ENCODE measurements around the gene TRAPPC10. TPM values are rescaled to one million over a fixed set of nuclear protein-coding genes. Genes with fewer than 3 reads are reported as not detected.
A peak's percentile ranks its signal among the peaks of the same experiment; 100 is the strongest.

TRAPPC10 gene
- total RNA-seq, 4 donors from 2014 or later: 27.7 to 53.8 (median 38.4) TPM

DNA sequence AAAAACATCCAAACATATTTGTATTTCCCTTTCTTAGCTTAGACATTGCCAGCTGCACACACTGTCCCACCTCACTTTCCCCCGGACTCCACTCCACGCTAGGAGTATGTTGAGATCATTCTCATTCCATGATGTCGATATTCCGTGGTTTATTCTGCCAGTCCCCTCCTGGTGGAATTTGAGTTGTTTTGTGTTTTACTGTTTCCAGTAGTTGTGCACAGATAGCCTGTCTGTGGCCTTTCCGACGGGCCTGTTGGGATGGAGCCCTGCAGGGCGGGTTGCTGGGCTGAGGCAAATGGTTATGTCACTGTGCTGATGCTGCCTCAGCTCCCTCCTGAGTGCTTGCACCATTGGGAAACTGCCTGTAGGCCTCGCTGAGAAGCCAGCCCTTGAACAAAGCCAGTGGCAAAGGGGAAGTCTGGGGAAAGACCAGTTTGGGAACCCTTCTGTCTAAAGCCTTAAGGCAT is 12.8 kb downstream of the TRAPPC10 start:
- WGBS, 2 donors: 21% methylated on average over 8 of the region's 8 CpGs
- Histone ChIP-seq H3K27ac (peak overlapping the region in 3 of 4 donors; percentile 61 to 79 (median 78)), H3K4me1 (peaks cover 0 to 50% (median 25%) of the 10 kb centered on the region in 4 donors), H3K27me3 (no peaks in the 10 kb centered on the region), H3K9me3 (no peaks in the 10 kb centered on the region), H3K36me3 (no peaks in the 10 kb centered on the region), H3K4me3 (no peak overlapping the region)
- peak in 1 of 2 donors; percentile 38 for DNase-seq (ENCODE audit: low spot score in 2 of 2)
- TF ChIP-seq EP300 (IDR thresholded peaks at IDR 0.05) (peak in 1 of 2 donors; percentile 16), POLR2A (IDR thresholded peaks at IDR 0.05) (no peak)
- TF ChIP-seq, protein P1, sequence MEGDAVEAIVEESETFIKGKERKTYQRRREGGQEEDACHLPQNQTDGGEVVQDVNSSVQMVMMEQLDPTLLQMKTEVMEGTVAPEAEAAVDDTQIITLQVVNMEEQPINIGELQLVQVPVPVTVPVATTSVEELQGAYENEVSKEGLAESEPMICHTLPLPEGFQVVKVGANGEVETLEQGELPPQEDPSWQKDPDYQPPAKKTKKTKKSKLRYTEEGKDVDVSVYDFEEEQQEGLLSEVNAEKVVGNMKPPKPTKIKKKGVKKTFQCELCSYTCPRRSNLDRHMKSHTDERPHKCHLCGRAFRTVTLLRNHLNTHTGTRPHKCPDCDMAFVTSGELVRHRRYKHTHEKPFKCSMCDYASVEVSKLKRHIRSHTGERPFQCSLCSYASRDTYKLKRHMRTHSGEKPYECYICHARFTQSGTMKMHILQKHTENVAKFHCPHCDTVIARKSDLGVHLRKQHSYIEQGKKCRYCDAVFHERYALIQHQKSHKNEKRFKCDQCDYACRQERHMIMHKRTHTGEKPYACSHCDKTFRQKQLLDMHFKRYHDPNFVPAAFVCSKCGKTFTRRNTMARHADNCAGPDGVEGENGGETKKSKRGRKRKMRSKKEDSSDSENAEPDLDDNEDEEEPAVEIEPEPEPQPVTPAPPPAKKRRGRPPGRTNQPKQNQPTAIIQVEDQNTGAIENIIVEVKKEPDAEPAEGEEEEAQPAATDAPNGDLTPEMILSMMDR (IDR thresholded peaks at IDR 0.05): peak in 1 of 5 experiments; percentile 14

- Histone ChIP-seq H3K36me3 (peaks cover 0 to 5% (median 0%) of the 10 kb centered on the region in 3 donors), H3K4me3 (no peak overlapping the region), H3K4me1 (peaks cover 0 to 33% (median 25%) of the 10 kb centered on the region in 4 donors), H3K9me3 (no peaks in the 10 kb centered on the region), H3K27ac (no peak overlapping the region), H3K27me3 (no peaks in the 10 kb centered on the region)
- no peak for DNase-seq (ENCODE audit: low spot score in 2 of 2)
- TF ChIP-seq POLR2A (IDR thresholded peaks at IDR 0.05) (no peak), EP300 (IDR thresholded peaks at IDR 0.05) (no peak)
- TF ChIP-seq, protein P1 (IDR thresholded peaks at IDR 0.05): no peak
- 94 to 97% methylated on average over 7 to 8 of the region's 8 CpGs for WGBS, 2 donors
Measured at GRCh38 chr21:44027607-44028286, 15.6 kb downstream of the TRAPPC10 start.

DNA sequence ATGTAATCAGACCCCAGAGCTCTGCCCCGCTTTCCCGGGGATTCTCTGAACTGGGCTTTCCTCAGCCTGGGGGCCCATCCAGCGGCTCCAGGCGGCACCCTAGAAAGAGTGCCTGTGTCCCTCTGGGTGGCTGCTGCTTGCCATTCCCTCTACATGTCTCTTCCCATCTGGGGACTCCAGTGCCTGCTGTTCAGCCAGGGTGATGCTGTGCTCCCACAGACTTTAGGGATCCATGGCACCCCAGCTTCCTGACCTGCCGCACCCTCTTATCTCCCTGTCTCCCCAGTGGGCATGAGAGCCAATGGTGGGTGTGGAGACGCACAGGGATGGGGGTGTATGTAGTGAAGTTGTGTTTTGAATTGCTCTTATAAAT is 16.2 kb downstream of the TRAPPC10 start:
- WGBS, 2 donors: 92 to 95% methylated on average over 6 of the region's 6 CpGs
- Histone ChIP-seq H3K4me1 (peaks cover 0 to 32% (median 25%) of the 10 kb centered on the region in 4 donors), H3K27me3 (no peaks in the 10 kb centered on the region), H3K36me3 (peaks cover 0 to 10% (median 0%) of the 10 kb centered on the region in 3 donors), H3K9me3 (no peaks in the 10 kb centered on the region), H3K27ac (no peak overlapping the region), H3K4me3 (no peak overlapping the region)
- DNase-seq (ENCODE audit: low spot score in 2 of 2): no peak
- TF ChIP-seq EP300 (IDR thresholded peaks at IDR 0.05) (no peak), POLR2A (IDR thresholded peaks at IDR 0.05) (no peak)
- TF ChIP-seq, protein P1 (IDR thresholded peaks at IDR 0.05): no peak

DNA sequence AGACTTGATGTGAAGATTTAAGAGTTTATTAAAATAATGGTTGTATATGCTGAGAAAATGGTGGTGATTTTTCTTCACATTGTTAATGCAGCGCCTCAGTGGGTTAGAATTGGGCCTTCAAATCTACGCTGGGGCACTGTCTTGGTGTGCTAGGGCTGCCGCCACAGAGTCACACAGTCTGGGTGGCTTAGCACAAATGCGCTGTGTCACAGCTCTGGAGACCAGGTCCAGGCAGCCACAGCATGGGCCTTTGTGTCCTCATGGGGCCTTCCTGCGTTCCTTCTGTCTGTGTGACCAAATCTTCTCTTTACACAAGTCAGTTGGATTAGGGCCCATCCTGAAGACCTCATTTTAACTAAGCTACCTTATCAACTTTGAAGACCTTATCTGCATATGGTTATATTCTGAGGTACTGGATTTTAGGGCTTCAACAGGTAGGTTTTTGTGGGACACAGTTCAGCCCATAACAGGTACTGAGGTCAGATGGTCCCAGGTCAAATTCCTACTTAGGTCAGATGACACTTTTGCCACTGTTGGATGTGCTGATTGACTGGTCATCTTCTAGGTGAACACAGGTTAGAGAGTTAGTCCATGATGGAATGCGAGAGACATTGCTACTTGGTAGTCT is 17.5 kb downstream of the TRAPPC10 start:
- Histone ChIP-seq H3K9me3 (no peaks in the 10 kb centered on the region), H3K4me3 (no peak overlapping the region), H3K27me3 (no peaks in the 10 kb centered on the region), H3K36me3 (peaks cover 0 to 23% (median 2%) of the 10 kb centered on the region in 3 donors), H3K4me1 (peaks cover 0 to 22% (median 20%) of the 10 kb centered on the region in 4 donors), H3K27ac (no peak overlapping the region)
- 96 to 97% methylated on average over 6 of the region's 6 CpGs for WGBS, 2 donors
- no peak for DNase-seq (ENCODE audit: low spot score in 2 of 2)
- no peak for TF ChIP-seq POLR2A (IDR thresholded peaks at IDR 0.05)
- TF ChIP-seq, protein P1 (IDR thresholded peaks at IDR 0.05): no peak
- no peak for TF ChIP-seq EP300 (IDR thresholded peaks at IDR 0.05)

GRCh38 chr21:44035244-44035643 is 23.1 kb downstream of the TRAPPC10 start:
- Histone ChIP-seq H3K9me3 (no peaks in the 10 kb centered on the region), H3K27me3 (no peaks in the 10 kb centered on the region), H3K27ac (no peak overlapping the region), H3K36me3 (peaks cover 0 to 77% (median 28%) of the 10 kb centered on the region in 3 donors), H3K4me1 (no peaks in the 10 kb centered on the region), H3K4me3 (no peak overlapping the region)
- no peak for DNase-seq (ENCODE audit: low spot score in 2 of 2)
- no peak for TF ChIP-seq POLR2A (IDR thresholded peaks at IDR 0.05)
- TF ChIP-seq EP300 (IDR thresholded peaks at IDR 0.05): no peak
- TF ChIP-seq, protein P1 (IDR thresholded peaks at IDR 0.05): no peak
- 97% methylated on average over 4 of the region's 4 CpGs for WGBS, 2 donors
